Activated naive CD4-positive, alpha-beta T cell treated with anti-CD3 and anti-CD28 coated beads, Interleukin-2, amount 50 U/mL, for 16 hours (primary cell): ENCODE results near the gene OLFML2A.

Experiments
- DNase-seq: peaks from one replicate; pipeline ENCODE4 v3.0.0-alpha.2; 2020

The OLFML2A gene

GRCh38 chr9:124779368-124780059, 2.6 kb downstream of the OLFML2A start:
- no peak for DNase-seq

- DNase-seq = no peak
Observed at GRCh38 chr9:124780060-124780756, 3.3 kb downstream of the OLFML2A start.

- no peak for DNase-seq
Observed at GRCh38 chr9:124780757-124781151, 3.8 kb downstream of the OLFML2A start.

GRCh38 chr9:124781967-124782660, 5.2 kb downstream of the OLFML2A start:
- DNase-seq = no peak

- no peak for DNase-seq
Observed at GRCh38 chr9:124782661-124783574, 6.0 kb downstream of the OLFML2A start.

GRCh38 chr9:124783830-124784229, 6.9 kb downstream of the OLFML2A start:
- DNase-seq = no peak

GRCh38 chr9:124784509-124784908, 7.6 kb downstream of the OLFML2A start:
- DNase-seq = no peak

- no peak for DNase-seq
Observed at GRCh38 chr9:124786881-124787573, 10.1 kb downstream of the OLFML2A start.

- no peak for DNase-seq
Observed at GRCh38 chr9:124788542-124789217, 11.7 kb downstream of the OLFML2A start.

- DNase-seq = no peak
Observed at GRCh38 chr9:124789531-124789930, 12.6 kb downstream of the OLFML2A start.

GRCh38 chr9:124790301-124790700, 13.4 kb downstream of the OLFML2A start:
- no peak for DNase-seq

- no peak for DNase-seq
Observed at GRCh38 chr9:124790801-124791505, 14.0 kb downstream of the OLFML2A start.

GRCh38 chr9:124792257-124793014, 15.5 kb downstream of the OLFML2A start:
- no peak for DNase-seq

GRCh38 chr9:124793015-124793541, 16.1 kb downstream of the OLFML2A start:
- DNase-seq = no peak

GRCh38 chr9:124794902-124795491, 18.1 kb downstream of the OLFML2A start:
- no peak for DNase-seq

GRCh38 chr9:124795881-124796431, 19.0 kb downstream of the OLFML2A start:
- no peak for DNase-seq

GRCh38 chr9:124797343-124798103, 20.6 kb downstream of the OLFML2A start:
- no peak for DNase-seq

GRCh38 chr9:124799274-124800006, 22.5 kb downstream of the OLFML2A start:
- no peak for DNase-seq
